Left ventricle myocardium inferior (tissue), 1 donor: Measurements from ENCODE around the gene TMEM201. TPM values are rescaled to one million over a fixed set of nuclear protein-coding genes. Genes with fewer than 3 reads are reported as not detected.

ENCODE experiments used
- DNase-seq: peaks from one replicate; pipeline ENCODE4 v3.0.0-alpha.2; 2020
- H3K27ac ChIP-seq: fragments of 200-600 bp; replicated peaks from 2 replicates; pipeline ENCODE4 v1.8.0; 2021
- H3K27me3 ChIP-seq: fragments of 200-600 bp; 2 replicates; pipeline ENCODE4 v1.8.0; 2021; ENCODE audit warnings: low read depth
- H3K36me3 ChIP-seq: fragments of 200-600 bp; 2 replicates; pipeline ENCODE4 v1.8.0; 2021
- H3K4me1 ChIP-seq: fragments of 200-600 bp; 2 replicates; pipeline ENCODE4 v1.8.0; 2021
- H3K4me3 ChIP-seq: fragments of 200-600 bp; 2 replicates; pipeline ENCODE4 v1.8.0; 2021; ENCODE audit warnings: mild to moderate bottlenecking, moderate library complexity
- H3K9me3 ChIP-seq: fragments of 200-600 bp; replicated peaks from 2 replicates; pipeline ENCODE4 v1.8.0; 2021
- CTCF ChIP-seq: fragments of 200-600 bp; IDR thresholded peaks from 2 replicates; pipeline ENCODE4 v1.8.0; 2021; ENCODE audit warnings: antibody characterized with exemption, mild to moderate bottlenecking, borderline replicate concordance
- intact Hi-C: fragments of 100-400 bp; cut with micrococcal nuclease; formaldehyde crosslinking; loops from one replicate; pipeline ENCODE4 v1.11.0; 2022
- total RNA-seq: library from RNA; stranded (reverse); fragmentation: NEBNext Ultra II Directional; extraction: Animal tissue kit (Norgen Biotek cat#: 25700); gene quantifications from one replicate; pipeline ENCODE4 v1.2.1, GENCODE V29; 2021
- donor health status: DM: no; HTN: yes; CAD: no; lungs with severe emphysema.

Gene TMEM201
- total RNA-seq, 1 donor from 2014 or later = 21.1 TPM

- no peak for DNase-seq
- Histone ChIP-seq H3K9me3 (no peaks in the 10 kb centered on the region), H3K4me3 (no peak overlapping the region), H3K27me3 (no peaks in the 10 kb centered on the region), H3K27ac (no peak overlapping the region), H3K36me3 (peaks cover 60% of the 10 kb centered on the region), H3K4me1 (peaks cover 20% of the 10 kb centered on the region)
- no peak for TF ChIP-seq CTCF
- intact Hi-C loops = no loop called here
Measured at GRCh38 chr1:9603307-9603706, 14.6 kb downstream of the TMEM201 start.

- peak; percentile 17 for TF ChIP-seq CTCF
- DNase-seq = no peak
- H3K27ac ChIP-seq = no peak overlapping the region
Measured at GRCh38 chr1:9603766-9604753, 15.3 kb downstream of the TMEM201 start.

GRCh38 chr1:9604836-9605235 lies 16.1 kb downstream of the TMEM201 start:
- peaks cover 23% of the 10 kb centered on the region for H3K4me1 ChIP-seq
- H3K9me3 ChIP-seq = no peaks in the 10 kb centered on the region
- intact Hi-C loops = no loop called here
- no peak overlapping the region for H3K4me3 ChIP-seq
- peaks cover 59% of the 10 kb centered on the region for H3K36me3 ChIP-seq
- H3K27ac ChIP-seq = no peak overlapping the region
- TF ChIP-seq CTCF = no peak
- DNase-seq = no peak
- no peaks in the 10 kb centered on the region for H3K27me3 ChIP-seq

More at GRCh38 chr1:9603766-9604753, 15.3 kb downstream of the TMEM201 start:
- Histone ChIP-seq H3K4me3 (no peak overlapping the region), H3K27me3 (no peaks in the 10 kb centered on the region), H3K4me1 (peaks cover 20% of the 10 kb centered on the region), H3K9me3 (no peaks in the 10 kb centered on the region), H3K36me3 (peaks cover 59% of the 10 kb centered on the region)
- intact Hi-C loops = no loop called here

GRCh38 chr1:9605946-9606455 lies 17.3 kb downstream of the TMEM201 start:
- no peak for TF ChIP-seq CTCF

GRCh38 chr1:9606458-9606857 lies 17.7 kb downstream of the TMEM201 start:
- H3K27me3 ChIP-seq = no peaks in the 10 kb centered on the region
- DNase-seq = no peak
- H3K9me3 ChIP-seq = no peaks in the 10 kb centered on the region
- TF ChIP-seq CTCF = no peak
- intact Hi-C loops = no loop called here
- peaks cover 57% of the 10 kb centered on the region for H3K36me3 ChIP-seq
- H3K4me3 ChIP-seq = no peak overlapping the region
- peak overlapping the region; percentile 32 for H3K27ac ChIP-seq
- peaks cover 31% of the 10 kb centered on the region for H3K4me1 ChIP-seq

More at GRCh38 chr1:9605946-9606455, 17.3 kb downstream of the TMEM201 start:
- Histone ChIP-seq H3K27me3 (no peaks in the 10 kb centered on the region), H3K4me1 (peaks cover 31% of the 10 kb centered on the region), H3K36me3 (peaks cover 57% of the 10 kb centered on the region), H3K27ac (no peak overlapping the region), H3K4me3 (no peak overlapping the region), H3K9me3 (no peaks in the 10 kb centered on the region)
- intact Hi-C loops = no loop called here
- no peak for DNase-seq
